GM12865 (cell line): ENCODE measurements around the gene OAT.

Experiments used
- DNase-seq: peaks from one replicate; pipeline ENCODE4 v3.0.0; 2010; ENCODE audit warnings: low read depth
- H3K4me3 ChIP-seq: 2 replicates; pipeline ENCODE4 v1.5.1; 2011; ENCODE audit warnings: mild to moderate bottlenecking, low read depth, low read length, control low read depth
- TF ChIP-seq, protein P1 (sequence below): IDR thresholded peaks from 2 replicates; pipeline ENCODE4 v1.5.1; 2011; ENCODE audit warnings: low read length, control low read depth, low read depth, inconsistent platforms; ENCODE audit not compliant: insufficient read depth; ENCODE audit errors: missing control alignments

OAT gene

DNA sequence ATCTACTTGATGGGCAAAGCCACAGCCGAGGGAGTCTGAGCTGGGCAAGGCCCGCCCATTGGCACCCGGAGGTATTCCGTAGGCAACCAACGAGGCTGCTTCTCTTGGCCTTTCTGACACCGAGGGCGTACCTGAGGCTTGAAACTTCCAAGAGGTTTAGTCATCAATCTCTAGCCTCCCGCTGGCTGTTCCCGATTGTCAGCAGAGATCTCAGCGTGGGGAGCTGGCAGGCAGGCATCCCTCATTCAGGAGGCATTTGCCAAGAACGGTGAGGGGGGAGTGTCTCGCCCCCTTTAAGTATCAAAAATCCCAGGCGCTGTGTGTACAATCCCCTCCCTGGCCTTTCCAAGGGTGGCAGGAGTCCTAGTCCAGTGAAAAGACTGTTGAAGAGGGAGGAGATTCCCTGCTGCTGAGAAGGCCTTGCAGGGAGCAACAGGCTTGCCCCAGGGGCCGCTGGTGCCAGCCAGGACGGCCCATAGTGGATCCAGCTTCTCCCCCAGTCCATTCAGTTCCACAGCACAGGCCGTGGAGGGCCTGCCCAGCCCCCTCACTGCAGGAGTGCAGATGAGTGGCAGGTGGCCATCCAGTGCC is 39.7 kb downstream of the OAT start:
- TF ChIP-seq, protein P1, sequence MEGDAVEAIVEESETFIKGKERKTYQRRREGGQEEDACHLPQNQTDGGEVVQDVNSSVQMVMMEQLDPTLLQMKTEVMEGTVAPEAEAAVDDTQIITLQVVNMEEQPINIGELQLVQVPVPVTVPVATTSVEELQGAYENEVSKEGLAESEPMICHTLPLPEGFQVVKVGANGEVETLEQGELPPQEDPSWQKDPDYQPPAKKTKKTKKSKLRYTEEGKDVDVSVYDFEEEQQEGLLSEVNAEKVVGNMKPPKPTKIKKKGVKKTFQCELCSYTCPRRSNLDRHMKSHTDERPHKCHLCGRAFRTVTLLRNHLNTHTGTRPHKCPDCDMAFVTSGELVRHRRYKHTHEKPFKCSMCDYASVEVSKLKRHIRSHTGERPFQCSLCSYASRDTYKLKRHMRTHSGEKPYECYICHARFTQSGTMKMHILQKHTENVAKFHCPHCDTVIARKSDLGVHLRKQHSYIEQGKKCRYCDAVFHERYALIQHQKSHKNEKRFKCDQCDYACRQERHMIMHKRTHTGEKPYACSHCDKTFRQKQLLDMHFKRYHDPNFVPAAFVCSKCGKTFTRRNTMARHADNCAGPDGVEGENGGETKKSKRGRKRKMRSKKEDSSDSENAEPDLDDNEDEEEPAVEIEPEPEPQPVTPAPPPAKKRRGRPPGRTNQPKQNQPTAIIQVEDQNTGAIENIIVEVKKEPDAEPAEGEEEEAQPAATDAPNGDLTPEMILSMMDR = no peak
- no peak for DNase-seq
- H3K4me3 ChIP-seq = no peak overlapping the region

DNA sequence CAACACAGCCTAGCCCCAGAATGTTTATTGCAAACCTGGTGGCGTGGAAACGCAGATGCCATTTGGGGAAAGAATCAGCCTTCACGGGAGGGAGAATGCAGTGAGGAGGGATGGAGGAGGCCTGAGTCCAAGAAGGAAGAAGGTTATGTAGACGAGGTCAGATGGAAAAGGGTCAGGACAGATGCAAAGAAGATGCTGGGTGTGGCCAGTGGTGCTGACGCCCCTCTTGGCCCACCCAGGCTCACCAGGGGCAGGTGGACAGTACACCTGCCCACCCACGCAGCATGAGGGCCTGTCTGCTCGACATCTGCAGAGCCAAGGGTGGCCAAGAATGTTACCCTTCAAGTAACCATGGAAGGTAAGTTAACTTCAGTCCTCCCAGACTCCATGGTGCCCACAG is 40.5 kb downstream of the OAT start:
- DNase-seq = no peak
- H3K4me3 ChIP-seq = no peak overlapping the region
- TF ChIP-seq, protein P1 = no peak

GRCh38 chr10:124377101-124377500 is 41.6 kb downstream of the OAT start:
- no peak for DNase-seq
- H3K4me3 ChIP-seq = no peak overlapping the region
- TF ChIP-seq, protein P1 = no peak

DNA sequence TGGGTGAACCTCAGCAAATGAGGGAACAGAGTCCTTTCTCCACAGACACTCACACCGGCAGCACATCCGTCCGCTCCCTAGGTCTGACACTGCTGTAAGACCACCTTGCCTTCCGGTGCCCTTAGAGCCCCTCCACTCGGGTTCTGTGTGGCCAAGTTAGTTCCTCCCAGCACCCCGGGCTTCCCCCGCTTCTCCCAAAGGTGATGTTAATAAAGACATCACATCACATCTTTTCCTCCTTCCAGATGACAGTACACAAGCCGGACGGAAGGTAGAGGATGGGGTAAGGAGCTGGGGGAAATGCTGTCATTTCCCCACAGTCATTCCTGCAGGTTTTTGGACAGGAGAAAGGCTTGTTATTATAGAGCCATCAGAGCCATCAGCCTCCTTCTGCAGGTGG is 42.3 kb downstream of the OAT start:
- DNase-seq = no peak
- no peak overlapping the region for H3K4me3 ChIP-seq
- TF ChIP-seq, protein P1 = no peak

GRCh38 chr10:124375691-124376090 is 43.0 kb downstream of the OAT start:
- no peak for DNase-seq
- H3K4me3 ChIP-seq = no peak overlapping the region
- TF ChIP-seq, protein P1 = no peak

- no peak for DNase-seq
- TF ChIP-seq, protein P1 = no peak
- no peak overlapping the region for H3K4me3 ChIP-seq
These were observed 43.4 kb downstream of the OAT start for GRCh38 chr10:124375353-124375614.

DNA sequence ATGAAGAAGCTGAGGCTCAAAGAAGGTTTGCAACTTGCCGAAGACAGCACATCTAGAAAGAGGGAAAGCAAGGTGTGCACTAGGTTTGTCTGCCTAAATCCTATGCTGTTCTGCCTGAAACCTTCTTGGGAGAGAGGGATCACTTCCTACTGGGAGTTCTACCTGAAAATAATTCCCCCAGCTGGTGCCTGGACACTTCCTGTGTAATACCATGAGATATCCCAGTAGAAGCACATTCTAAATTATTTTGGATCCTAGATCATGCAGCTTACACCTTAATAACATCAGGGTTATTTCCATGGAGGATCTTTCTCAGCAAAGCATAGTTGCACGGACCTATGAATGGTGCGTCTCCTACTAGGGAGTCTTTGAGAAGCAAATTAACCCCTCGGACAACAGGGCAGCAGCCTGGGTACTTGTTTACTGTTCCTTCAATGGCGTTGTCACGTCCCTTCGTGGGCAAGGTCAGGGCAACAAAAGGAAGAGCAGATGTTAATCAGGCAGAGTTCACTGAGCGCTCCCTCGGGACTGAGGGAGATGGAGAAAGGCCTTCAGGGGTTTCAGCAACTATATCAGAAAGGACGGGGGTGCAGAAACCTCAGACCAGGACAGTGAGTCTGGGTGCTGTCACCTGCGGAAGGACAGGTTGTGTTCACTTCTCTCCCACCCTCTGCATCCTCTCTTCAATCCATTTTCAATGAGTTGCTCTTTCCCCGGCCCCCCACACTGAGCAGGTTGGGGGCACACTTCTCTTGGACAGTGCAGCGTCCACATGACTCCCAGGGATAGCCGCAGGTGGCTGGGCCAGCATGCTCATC is 44.0 kb downstream of the OAT start:
- no peak for DNase-seq
- no peak overlapping the region for H3K4me3 ChIP-seq
- TF ChIP-seq, protein P1 = no peak
